ENCODE measurements around the gene AOAH. TPM values are rescaled to one million over a fixed set of nuclear protein-coding genes. Genes with fewer than 3 reads are reported as not detected.

The AOAH gene
- total RNA-seq, 4 donors from 2014 or later: 1.1 to 4.8 (median 1.6) TPM

- DNase-seq (ENCODE audit: low spot score in 2 of 2): no peak
- H3K27me3 ChIP-seq: no peaks in the 10 kb centered on the region
- no peak overlapping the region for H3K27ac ChIP-seq
- H3K9me3 ChIP-seq: no peaks in the 10 kb centered on the region
- H3K36me3 ChIP-seq: no peaks in the 10 kb centered on the region
- no peak for TF ChIP-seq POLR2A (IDR thresholded peaks at IDR 0.05)
- no peak for TF ChIP-seq CTCF (IDR thresholded peaks at IDR 0.05)
- no peak for TF ChIP-seq POLR2AphosphoS5 (IDR thresholded peaks at IDR 0.05)
- TF ChIP-seq EP300 (IDR thresholded peaks at IDR 0.05): no peak
- H3K4me3 ChIP-seq: no peak overlapping the region
- 64% methylated on average over 2 of the region's 2 CpGs for WGBS
- H3K4me1 ChIP-seq: no peaks in the 10 kb centered on the region
Observed at GRCh38 chr7:36667007-36667745, 57.1 kb downstream of the AOAH start.

- DNase-seq (ENCODE audit: low spot score in 2 of 2): no peak
- TF ChIP-seq EP300 (IDR thresholded peaks at IDR 0.05): no peak
- no peak for TF ChIP-seq POLR2A (IDR thresholded peaks at IDR 0.05)
- no peak for TF ChIP-seq CTCF (IDR thresholded peaks at IDR 0.05)
- no peak for TF ChIP-seq POLR2AphosphoS5 (IDR thresholded peaks at IDR 0.05)
- Histone ChIP-seq H3K4me1 (peaks cover 6% of the 10 kb centered on the region), H3K9me3 (no peaks in the 10 kb centered on the region), H3K27ac (no peak overlapping the region), H3K4me3 (no peak overlapping the region), H3K36me3 (no peaks in the 10 kb centered on the region), H3K27me3 (no peaks in the 10 kb centered on the region)
- 76% methylated on average over 4 of the region's 4 CpGs for WGBS
Observed at GRCh38 chr7:36663481-36663880, 60.8 kb downstream of the AOAH start.

GRCh38 chr7:36661135-36661840, 63.0 kb downstream of the AOAH start:
- H3K36me3 ChIP-seq: no peaks in the 10 kb centered on the region
- H3K27me3 ChIP-seq: no peaks in the 10 kb centered on the region

GRCh38 chr7:36659638-36660341, 64.5 kb downstream of the AOAH start:
- no peak for TF ChIP-seq CTCF (IDR thresholded peaks at IDR 0.05)
- no peak for TF ChIP-seq POLR2AphosphoS5 (IDR thresholded peaks at IDR 0.05)
- no peak for TF ChIP-seq POLR2A (IDR thresholded peaks at IDR 0.05)
- Histone ChIP-seq H3K4me1 (peaks cover 6% of the 10 kb centered on the region), H3K36me3 (no peaks in the 10 kb centered on the region), H3K4me3 (no peak overlapping the region), H3K27ac (no peak overlapping the region), H3K27me3 (no peaks in the 10 kb centered on the region), H3K9me3 (no peaks in the 10 kb centered on the region)
- WGBS: 85% methylated on average over 13 of the region's 13 CpGs
- DNase-seq (ENCODE audit: low spot score in 2 of 2): no peak

More at GRCh38 chr7:36661135-36661840, 63.0 kb downstream of the AOAH start:
- Histone ChIP-seq H3K4me1 (peaks cover 6% of the 10 kb centered on the region), H3K27ac (no peak overlapping the region), H3K4me3 (no peak overlapping the region), H3K9me3 (no peaks in the 10 kb centered on the region)
- no peak for TF ChIP-seq EP300 (IDR thresholded peaks at IDR 0.05)
- TF ChIP-seq POLR2AphosphoS5 (IDR thresholded peaks at IDR 0.05): no peak
- TF ChIP-seq CTCF (IDR thresholded peaks at IDR 0.05): no peak
- TF ChIP-seq POLR2A (IDR thresholded peaks at IDR 0.05): no peak
- WGBS: 71% methylated on average over 7 of the region's 7 CpGs
- no peak for DNase-seq (ENCODE audit: low spot score in 2 of 2)

GRCh38 chr7:36659172-36659516, 65.2 kb downstream of the AOAH start:
- 51% methylated on average over 4 of the region's 4 CpGs for WGBS
- Histone ChIP-seq H3K4me1 (peaks cover 6% of the 10 kb centered on the region), H3K4me3 (no peak overlapping the region), H3K36me3 (no peaks in the 10 kb centered on the region), H3K27ac (peak overlapping the region; percentile 19), H3K27me3 (no peaks in the 10 kb centered on the region), H3K9me3 (no peaks in the 10 kb centered on the region)
- TF ChIP-seq CTCF (IDR thresholded peaks at IDR 0.05) (no peak), POLR2A (IDR thresholded peaks at IDR 0.05) (no peak), POLR2AphosphoS5 (IDR thresholded peaks at IDR 0.05) (no peak), EP300 (IDR thresholded peaks at IDR 0.05) (no peak)
- DNase-seq (ENCODE audit: low spot score in 2 of 2): no peak

Measured in suprapubic skin (tissue), 4 donors.